ENCODE measurements around the gene RHEBL1. TPM values are rescaled to one million over a fixed set of nuclear protein-coding genes. Genes with fewer than 3 reads are reported as not detected.

Gene RHEBL1
- total RNA-seq, 1 donor from 2014 or later, result 2.2 TPM

DNA sequence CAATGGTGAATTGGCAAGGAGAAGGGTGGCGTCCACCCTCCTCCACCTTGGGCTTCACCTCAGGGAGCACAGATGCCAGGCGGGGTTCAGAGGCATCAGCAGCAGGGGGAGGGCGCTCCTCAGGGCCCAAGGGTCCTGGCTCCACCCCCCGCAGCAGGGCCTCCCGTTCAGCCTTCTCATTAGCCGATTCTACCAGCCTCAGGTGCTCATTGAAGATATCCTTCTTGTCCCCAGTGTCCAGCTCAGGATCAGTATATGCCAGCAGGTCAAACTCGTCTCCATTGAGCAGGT, 31.9 kb downstream of the RHEBL1 start:
- no peak for DNase-seq (ENCODE audit: low read depth in 2 of 2)

DNA sequence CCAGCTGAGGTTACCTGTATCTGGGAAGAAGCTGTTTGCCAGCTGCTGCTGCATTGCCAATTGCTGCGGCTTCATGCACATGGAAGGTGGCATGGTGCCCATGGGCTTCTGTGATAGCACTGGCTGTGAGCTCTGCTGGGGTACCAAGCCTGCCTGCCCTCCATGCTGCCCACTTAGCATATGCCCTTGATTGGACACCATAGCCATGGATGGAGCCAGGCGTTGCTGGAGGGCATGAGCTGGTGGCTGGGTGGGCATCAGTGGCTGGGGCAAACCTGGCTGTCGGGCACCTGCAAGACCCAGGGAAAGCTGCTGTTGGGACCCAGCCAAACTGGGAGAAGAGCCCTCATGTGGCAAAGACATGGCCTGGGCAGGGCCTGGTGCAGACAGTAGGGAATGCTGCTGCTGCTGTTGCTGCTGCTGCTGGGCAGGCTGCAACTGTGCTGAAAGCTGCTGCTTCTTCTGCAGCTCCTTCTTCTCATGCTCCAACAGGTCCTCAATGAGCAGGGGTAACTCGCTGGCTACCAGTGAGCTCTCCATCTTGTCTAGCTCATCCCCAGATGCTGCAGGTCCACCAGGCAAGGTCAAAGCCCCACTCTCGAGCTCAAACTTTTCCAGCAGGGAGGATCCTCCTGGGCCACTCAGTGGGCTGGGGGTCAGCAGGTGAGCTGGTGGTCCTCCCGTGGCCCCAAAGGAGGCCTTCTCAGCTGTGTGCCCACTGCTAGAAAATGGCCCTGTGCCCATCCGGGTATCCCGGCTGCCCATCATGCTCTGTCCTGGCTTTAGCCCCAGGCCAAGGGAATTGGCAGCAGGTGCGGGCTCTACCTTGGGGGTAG, 32.5 kb downstream of the RHEBL1 start:
- no peak for DNase-seq (ENCODE audit: low read depth in 2 of 2)

DNA sequence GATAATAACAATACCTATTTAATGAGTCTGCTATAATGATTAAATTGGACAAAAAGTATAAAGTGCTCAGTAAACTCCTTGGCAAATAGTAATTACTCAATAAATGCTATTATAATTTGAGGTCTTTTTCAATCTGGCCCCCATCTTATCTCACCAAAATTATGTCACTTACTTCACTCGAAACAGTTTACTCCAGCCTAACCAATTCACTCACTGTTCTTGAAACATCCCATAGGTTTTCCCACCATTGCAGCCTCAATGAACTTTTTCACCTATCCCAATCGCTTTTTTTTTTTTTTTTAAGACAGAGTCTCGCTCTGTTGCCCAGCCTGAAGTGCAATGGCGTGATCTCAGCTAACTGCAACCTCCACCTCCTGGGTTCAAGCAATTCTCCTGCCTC, 33.8 kb downstream of the RHEBL1 start:
- no peak for DNase-seq (ENCODE audit: low read depth in 2 of 2)

DNA sequence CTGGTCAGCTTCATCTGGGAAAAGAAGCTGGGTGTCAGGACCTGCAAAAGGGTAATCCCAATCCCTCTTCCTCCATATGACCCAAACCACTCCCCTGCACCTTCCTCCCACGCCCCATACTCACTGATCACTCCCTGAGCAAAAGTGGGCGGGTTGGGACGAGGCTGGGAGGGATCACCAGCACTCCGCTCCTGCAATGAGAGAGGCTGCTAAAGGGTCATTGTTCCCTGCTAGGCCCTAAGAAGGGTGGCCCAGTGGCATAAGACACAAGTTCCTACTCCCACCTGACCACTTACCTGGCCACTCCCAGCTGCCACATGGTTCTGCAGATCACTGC, 35.5 kb downstream of the RHEBL1 start:
- DNase-seq (ENCODE audit: low read depth in 2 of 2), result no peak

DNA sequence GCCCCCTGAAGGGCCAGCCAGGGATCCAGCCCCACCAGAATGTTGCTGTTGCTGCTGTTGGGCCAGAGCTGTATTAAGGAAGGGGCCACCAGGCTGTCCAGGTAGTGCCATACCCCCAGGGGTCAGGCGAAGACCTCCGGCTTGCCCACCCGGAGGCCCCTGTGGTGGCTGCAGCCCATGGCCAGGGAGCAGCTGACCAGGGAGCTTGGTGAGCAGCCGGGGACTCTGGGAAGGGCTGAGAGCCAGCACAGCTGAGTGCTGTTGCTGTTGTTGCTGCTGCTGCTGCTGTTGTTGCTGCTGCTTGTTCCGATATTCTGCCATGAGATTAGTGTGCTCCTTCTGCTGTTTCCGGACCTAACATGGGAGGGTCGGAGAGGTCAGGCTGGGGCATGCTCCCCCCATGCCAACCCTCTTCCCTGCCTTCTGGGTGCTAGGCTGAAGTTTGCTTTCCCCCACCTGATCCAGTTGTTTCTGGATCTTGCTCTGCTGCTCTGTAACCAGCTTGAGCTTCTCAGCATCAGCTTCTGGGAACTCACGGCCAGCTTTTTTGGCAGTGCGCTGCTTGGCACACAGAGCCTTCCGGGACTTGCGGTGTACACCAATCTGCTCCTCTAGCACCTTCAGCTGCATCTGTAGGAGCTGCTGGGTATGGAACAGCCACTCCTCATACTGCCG, 36.0 kb downstream of the RHEBL1 start:
- no peak for DNase-seq (ENCODE audit: low read depth in 2 of 2)

DNA sequence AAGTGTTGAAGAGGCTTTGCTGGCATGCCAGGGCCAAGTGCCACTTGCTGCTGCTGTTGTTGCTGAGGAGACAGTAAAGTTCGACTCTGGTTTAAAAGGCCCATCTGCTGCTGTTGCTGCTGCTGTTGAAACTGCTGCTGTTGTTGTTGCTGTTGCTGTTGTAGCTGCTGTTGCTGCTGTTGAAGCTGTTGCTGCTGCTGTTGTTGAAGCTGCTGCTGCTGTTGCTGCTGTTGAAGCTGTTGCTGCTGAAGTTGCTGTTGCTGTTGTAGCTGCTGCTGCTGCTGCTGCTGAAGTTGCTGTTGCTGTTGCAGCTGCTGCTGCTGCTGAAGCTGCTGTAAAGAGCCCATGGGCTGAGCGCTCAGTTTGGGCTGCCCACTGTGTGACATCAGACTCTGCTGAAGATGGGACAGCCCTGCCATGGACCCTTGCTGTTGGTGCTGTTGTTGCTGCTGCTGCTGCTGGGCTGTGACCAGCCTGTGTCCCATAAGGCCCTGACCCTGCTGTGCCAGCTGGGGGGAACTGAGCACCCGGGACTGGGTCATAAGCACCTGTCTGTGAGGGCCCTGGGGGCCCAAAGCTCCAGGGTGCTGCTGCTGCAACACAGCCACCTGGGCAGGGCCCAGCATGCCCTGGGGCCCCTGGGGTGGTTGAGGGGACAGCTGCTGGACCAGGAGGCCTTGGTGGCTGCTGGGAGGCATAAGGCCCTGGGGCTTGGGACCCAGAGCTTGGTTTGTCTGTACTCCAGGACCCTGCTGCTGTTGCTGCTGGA, 36.9 kb downstream of the RHEBL1 start:
- no peak for DNase-seq (ENCODE audit: low read depth in 2 of 2)

DNA sequence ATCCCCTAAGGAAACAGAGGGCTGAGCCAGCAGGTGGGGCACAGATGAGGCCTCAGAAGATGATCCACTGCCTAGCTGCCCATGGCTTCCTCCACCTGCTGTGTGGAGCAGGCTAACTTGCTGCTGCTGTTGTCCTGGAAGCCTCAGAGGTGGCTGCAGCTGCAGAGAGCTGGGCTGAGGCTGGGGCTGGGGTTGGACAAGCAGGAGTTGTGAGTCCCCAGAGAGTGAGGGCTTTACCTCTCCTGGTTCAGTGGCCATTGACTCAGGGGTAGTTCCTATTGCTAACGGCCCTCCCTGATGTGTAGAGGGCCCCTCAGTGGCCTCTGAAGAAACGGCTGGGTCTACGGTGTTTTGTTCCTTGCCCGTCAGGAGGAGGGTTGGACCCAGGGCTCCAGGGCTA, 37.5 kb downstream of the RHEBL1 start:
- no peak for DNase-seq (ENCODE audit: low read depth in 2 of 2)

DNA sequence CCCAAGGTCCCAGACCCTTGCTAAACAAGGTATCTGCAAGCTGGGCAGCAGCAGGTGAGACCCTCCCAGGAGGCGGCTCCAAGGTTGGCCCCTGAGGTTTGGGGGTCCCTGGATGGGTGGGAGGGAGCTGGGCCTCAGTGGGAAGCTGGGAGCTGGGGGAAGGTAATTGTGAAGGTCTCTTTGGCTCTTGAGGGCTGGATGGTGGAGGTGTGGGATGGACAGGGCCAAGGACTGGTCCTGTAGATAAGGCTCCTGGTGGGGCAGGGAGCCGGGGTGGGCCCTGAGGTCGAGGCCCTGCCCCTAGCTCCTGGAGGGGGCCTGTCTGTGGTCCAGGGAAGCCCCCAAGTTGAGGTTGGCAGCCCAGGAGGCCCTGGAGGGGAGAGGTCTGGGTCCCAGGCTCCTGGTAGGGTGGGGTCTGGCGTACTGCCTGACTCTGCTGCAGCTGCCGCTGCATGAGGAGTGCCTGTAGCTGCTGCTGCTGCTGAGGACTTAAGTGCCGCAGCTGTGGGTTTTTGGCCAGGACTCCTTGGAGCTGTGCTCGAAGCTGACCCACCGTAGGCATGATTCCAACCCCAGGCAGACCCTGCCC, 38.1 kb downstream of the RHEBL1 start:
- DNase-seq (ENCODE audit: low read depth in 2 of 2), result no peak

DNA sequence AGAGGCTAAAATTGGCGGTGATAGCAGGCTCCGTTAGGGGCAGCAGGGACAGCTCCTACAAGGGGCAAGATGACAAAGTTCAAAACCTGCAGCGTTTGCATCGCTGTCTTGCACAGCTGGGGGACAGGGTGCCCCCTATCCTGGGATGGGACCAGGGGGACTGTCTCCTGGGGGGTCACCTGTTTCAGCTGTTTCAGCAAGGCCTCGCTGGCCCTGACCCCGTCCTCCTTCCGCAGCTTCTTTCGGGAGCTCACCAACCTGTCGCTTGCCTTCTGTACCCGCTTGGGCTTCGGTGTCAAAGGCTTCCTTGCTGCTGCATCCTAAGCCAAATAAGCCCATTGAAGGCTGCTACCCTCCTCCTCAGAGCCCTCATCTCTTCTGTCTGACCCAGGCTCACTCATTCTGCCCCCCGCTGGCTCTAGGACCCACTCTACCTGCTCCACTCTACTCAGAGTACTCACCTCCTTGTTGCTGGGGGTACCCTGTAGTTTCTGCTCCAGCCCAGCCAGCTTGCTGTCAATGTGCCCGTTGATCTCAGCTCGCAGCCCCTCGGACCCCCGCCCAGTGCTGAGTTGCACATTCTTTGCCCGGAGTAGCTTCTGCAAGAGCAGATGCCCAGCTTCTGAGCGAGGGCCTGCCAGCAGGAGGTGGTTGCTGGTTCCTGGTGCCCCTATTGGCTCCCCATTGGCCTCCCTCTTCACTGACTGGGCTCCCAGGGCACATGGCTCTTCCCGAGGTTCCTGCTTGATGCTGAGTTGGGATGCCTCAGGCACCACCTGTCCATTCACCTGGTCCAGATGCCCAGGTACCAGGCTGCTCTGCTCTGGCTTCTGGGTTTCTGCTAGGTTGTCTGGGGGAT, 38.8 kb downstream of the RHEBL1 start:
- DNase-seq (ENCODE audit: low read depth in 2 of 2), result no peak

DNA sequence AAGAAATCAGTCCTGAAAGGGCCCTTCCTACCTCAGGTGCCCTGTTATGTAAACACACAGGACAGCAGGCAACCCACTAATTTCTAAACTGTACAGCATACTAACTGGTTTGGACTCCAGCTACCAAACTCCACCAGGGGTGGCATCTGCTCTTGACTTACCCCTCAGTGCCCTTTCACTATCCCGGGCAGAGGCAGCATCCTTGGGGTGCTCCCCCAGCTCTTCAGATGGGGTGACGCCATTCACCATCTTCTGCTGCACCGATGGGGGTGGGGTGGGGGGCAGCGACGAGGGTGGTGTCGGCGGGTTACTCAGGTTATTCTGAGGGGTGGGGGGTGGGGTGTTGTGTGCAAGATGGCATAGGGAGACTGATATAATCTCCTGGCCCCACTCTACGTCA, 39.7 kb downstream of the RHEBL1 start:
- no peak for DNase-seq (ENCODE audit: low read depth in 2 of 2)

DNA sequence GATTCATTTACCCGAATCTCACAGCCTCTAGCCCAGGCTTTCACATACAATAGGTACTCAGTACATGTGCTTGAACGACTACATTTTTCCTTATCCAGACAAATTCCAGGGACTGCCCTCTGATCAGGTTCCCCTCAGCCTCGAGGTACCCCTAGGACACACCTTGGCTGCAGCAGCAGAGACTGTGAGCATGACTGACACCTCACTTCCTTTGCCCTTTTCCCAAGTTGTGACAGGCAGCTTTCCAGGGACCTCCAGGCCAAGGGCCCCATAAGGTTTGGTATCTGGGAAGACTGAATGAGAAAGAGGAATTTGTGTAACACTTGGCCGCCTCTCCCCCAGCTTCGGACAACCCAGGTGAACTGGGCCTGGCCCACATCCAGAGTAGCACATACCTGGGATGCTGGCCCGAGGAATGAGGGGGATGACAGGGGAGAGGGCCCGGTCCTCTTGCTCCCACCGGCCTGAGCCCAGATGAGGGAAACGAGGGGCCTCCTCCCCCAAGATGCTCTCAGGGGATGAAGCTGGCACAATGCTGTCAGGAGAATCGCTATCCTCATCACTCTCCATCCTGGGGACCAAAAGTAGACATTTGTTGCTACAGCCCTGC, 41.0 kb downstream of the RHEBL1 start:
- DNase-seq (ENCODE audit: low read depth in 2 of 2), result no peak

DNA sequence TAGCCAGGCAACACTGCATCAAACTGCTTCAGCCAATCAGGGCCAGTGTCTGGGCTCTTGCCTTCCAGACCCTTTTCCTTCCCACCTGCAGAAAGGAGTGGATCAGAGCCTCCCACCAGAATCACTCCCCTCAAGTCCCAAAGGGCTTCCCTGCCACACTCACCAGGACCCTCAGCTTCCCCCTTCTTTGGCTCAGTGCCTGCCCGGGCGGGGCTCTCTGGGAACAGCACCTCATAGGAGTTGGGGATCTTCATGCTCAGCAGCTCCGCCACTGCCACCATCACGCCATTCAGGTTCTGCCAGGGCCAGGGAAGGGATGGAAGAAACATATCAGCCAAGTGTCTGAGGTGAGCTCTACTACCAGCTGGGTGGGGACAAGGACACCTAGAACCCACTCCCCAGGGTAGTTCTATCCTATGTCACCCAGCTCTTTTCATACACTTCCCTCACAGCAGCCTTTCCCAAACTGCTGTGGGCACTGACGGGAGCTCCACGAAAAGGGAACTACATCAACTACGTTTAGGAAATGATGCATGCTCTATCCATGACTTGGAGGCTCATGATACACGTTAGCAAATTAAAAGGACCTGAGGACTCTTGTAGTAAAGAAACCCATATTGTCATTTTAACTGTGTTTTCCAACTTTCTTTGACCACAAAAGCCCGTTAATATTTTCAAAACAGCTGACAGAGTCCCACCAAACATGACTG, 41.8 kb downstream of the RHEBL1 start:
- DNase-seq (ENCODE audit: low read depth in 2 of 2), result no peak

DNA sequence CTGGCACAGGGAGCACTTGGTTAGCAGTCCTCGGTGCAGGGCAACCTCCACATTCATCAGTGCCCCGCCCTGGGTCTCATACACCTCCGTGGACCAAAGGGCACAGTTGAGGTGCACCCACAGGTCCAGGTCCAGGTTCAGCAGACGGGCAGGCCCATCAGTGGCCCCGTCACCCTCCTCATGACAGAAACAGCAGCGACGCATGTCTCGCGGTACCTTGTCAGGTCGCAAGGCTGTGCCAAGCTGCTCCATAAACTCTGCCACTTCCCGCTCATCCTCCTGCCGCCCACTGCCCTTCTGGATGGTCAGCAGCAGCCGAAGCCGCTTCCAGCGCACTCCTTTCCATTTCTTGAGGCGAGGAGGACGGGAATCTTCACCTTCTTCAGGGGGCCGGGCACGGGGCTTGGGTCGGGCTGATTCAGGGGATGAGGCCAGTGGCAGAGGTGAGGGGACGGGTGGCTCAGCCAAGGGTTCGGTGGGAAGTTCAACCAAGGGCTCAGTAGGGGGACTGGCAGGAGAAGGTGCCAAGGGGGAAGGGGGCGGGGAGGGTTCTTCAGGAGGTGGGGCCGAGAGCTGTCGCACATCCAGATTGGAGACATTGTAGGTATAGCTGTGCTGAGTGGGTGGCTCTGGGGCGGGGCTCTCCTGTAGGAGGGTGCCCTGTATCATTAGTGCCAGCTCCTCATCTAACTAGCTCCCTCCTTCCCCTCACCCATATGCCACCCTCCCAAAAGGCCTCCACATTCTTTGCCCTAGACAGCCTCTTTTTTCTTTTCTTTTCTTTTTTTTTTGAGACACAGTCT, 42.9 kb downstream of the RHEBL1 start:
- DNase-seq (ENCODE audit: low read depth in 2 of 2), result no peak

DNA sequence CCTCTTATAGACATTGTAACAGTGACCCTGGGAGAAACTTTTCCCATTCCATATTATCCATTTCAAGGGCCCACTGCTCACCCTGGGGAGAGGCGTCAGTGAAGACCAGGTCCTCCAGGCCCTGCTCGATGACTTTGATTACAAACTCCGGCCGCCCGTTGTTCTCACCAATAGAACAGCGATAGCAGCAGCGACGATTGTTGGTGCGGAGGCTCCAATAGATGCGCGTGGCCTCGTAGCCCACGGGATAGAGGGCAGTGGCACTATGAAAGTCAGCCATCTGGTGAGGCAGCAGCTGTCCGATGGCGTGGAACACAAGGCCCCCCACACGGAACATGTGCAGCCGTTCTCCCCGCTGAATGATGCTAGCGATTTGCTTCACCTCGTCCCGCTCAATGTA, 43.7 kb downstream of the RHEBL1 start:
- DNase-seq (ENCODE audit: low read depth in 2 of 2), result no peak

DNA sequence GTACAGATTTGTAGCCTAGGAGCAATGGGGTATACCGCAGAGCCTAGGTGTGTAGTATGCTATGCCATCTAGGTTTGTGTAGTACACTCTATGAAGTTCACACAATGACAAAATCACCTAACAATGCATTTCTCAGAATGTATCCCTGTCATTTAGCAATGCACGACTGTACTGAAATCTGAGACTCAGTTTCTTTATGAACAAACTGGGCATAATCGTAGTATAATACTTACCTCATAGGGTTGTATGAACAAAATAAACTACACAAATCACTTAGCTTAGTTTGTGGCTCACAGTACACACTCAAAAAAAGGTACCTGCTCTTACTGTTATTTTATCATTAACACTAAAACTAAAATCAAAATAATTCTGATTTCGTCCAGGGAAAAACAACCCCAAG, 44.3 kb downstream of the RHEBL1 start:
- DNase-seq (ENCODE audit: low read depth in 2 of 2), result no peak

DNA sequence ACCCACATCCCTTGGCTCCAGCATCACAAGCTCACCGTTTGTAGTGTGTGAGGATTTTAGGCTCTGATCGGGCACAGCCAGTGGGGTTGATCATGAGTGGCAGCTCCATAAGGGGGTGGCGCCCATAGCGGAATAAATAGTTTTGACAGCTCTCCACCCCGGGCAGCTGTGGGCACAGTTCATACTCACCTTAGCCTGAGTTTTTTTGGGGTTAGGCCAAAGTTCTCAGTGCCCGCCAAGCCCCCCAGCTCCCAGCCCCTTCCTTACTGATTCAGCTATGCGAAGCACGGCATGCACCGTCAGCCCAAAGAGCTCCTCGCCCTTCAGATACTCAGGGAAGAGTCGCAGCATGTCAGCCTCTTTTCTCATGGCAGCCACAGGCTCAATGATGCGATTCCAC, 45.2 kb downstream of the RHEBL1 start:
- no peak for DNase-seq (ENCODE audit: low read depth in 2 of 2)

DNA sequence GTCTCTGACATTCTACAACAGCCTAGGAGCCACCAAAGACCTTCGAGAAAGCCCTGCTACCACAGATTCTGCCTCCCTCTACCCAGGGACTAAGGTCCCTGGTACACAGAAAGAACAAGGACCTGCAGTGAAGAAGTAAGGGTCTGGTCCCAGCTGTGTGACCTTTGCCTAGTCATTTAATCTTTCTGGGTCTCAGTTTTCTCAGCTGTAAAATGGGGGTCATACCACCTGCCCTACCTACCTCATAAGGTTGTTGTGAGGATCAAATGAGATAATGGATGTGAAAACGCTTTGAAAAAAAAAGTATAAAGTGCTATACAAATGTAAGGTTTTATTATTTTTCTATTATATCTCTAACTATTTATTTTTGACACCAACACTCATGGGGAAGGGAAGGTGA, 46.0 kb downstream of the RHEBL1 start:
- no peak for DNase-seq (ENCODE audit: low read depth in 2 of 2)

DNA sequence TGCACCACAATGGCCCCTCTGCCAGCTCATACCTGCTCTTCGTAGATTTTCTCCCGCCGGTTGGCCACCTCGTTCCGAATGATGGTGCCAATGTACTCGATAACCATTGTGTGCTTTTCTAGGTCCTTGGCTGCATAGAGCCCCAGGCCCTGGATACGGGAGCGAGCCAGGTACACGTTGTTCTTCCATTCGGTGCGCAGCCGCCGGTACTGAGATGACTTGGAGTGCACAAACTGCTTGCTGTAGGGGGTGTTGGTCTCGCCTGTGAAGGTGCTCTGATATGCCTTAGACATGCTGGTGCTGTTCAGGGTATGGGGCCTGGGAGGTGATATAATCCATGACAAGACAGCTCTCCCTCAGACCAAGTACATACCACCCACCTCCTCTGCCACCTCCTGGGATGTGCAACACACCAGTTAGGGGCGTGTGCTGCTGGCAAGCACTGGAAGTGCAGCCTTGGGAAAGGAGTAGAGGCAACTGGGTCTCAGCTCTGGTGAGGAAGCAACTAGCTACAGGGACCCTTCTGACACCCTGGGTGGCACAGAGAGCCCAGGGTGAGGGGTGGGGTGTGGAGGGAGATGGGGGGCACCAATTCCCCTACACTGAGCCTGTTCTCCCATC, 47.1 kb downstream of the RHEBL1 start:
- no peak for DNase-seq (ENCODE audit: low read depth in 2 of 2)

DNA sequence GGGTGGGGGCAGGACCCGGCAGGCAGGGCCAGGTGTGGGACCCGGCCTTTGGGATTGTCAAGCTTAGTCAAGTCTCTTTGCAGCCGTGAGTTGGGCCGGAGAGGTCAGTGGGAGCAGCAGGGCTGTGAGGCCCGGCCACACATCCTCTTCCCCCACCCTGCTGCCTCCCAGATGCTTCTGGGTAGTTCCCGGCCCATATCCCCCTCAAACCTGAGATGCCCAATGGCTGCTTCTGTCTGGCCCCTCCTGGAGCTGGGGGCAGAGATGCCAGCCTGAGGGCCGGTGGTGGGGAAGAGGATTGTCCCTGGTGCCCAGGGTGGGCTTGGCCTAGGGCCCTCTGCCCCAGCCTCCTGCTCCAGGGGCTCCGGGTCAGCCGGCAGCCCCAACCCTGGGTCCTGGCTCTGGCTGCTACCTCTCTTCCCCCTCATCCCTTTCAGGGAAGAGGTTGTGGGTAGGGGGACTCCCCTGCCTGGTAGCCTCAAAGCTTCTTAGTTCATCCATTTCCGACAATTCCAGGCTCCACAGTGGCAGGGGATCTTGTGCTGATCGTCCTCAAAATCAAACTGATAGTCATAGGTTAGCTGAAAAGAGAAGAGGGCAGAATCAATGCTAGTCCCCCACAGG, 48.4 kb downstream of the RHEBL1 start:
- no peak for DNase-seq (ENCODE audit: low read depth in 2 of 2)
